ENCODE data around the gene ABTB2.

The ABTB2 gene

GRCh38 chr11:34161361-34161760 is 196.4 kb downstream of the ABTB2 start:
- Histone ChIP-seq H3K27ac (no peak overlapping the region), H3K27me3 (replicated peaks) (no peaks in the 10 kb centered on the region), H3K4me3 (ENCODE audit: low read depth, low read length) (no peak overlapping the region), H3K36me3 (replicated peaks) (peaks cover 7% of the 10 kb centered on the region)
- no peak for TF ChIP-seq CTCF (IDR thresholded peaks at IDR 0.05; ENCODE audit: low read depth, low read length, missing control alignments)
- in situ Hi-C loops (cut with HindIII; ENCODE audit: low pct_ligation_motif_present, low sequenced_read_pairs) = loop anchor here (25.0 kb wide), 1 partner anchor 326 kb away; no protein-coding TSS in a partner anchor
- DNase-seq = no peak

GRCh38 chr11:34160791-34161190 is 197.0 kb downstream of the ABTB2 start:
- H3K27ac ChIP-seq = no peak overlapping the region
- H3K27me3 ChIP-seq (replicated peaks) = no peaks in the 10 kb centered on the region
- no peak for DNase-seq
- in situ Hi-C loops (cut with HindIII; ENCODE audit: low pct_ligation_motif_present, low sequenced_read_pairs) = loop anchor here (25.0 kb wide), 1 partner anchor 327 kb away; no protein-coding TSS in a partner anchor
- no peak for TF ChIP-seq CTCF (IDR thresholded peaks at IDR 0.05; ENCODE audit: low read depth, low read length, missing control alignments)
- H3K36me3 ChIP-seq (replicated peaks) = peaks cover 7% of the 10 kb centered on the region
- no peak overlapping the region for H3K4me3 ChIP-seq (ENCODE audit: low read depth, low read length)

GRCh38 chr11:34160049-34160721 is 197.6 kb downstream of the ABTB2 start:
- DNase-seq = no peak
- Histone ChIP-seq H3K36me3 (replicated peaks) (peaks cover 10% of the 10 kb centered on the region), H3K27ac (no peak overlapping the region), H3K27me3 (replicated peaks) (no peaks in the 10 kb centered on the region), H3K4me3 (ENCODE audit: low read depth, low read length) (no peak overlapping the region)
- in situ Hi-C loops (cut with HindIII; ENCODE audit: low pct_ligation_motif_present, low sequenced_read_pairs) = loop anchor here (25.0 kb wide), 1 partner anchor 327 kb away; no protein-coding TSS in a partner anchor
- TF ChIP-seq CTCF (IDR thresholded peaks at IDR 0.05; ENCODE audit: low read depth, low read length, missing control alignments) = no peak

- DNase-seq = no peak
- H3K4me3 ChIP-seq (ENCODE audit: low read depth, low read length) = no peak overlapping the region
- H3K36me3 ChIP-seq (replicated peaks) = peaks cover 13% of the 10 kb centered on the region
- no peak overlapping the region for H3K27ac ChIP-seq
- in situ Hi-C loops (cut with HindIII; ENCODE audit: low pct_ligation_motif_present, low sequenced_read_pairs) = loop anchor here (25.0 kb wide), 1 partner anchor 329 kb away; no protein-coding TSS in a partner anchor
- no peaks in the 10 kb centered on the region for H3K27me3 ChIP-seq (replicated peaks)
- no peak for TF ChIP-seq CTCF (IDR thresholded peaks at IDR 0.05; ENCODE audit: low read depth, low read length, missing control alignments)
Observed at GRCh38 chr11:34158661-34159060, 199.1 kb downstream of the ABTB2 start.

GRCh38 chr11:34157163-34157562 is 200.6 kb downstream of the ABTB2 start:
- H3K27ac ChIP-seq = no peak overlapping the region
- in situ Hi-C loops (cut with HindIII; ENCODE audit: low pct_ligation_motif_present, low sequenced_read_pairs) = loop anchor here (25.0 kb wide), 1 partner anchor 330 kb away; no protein-coding TSS in a partner anchor

More at GRCh38 chr11:34157163-34157562, 200.6 kb downstream of the ABTB2 start:
- TF ChIP-seq CTCF (IDR thresholded peaks at IDR 0.05; ENCODE audit: low read depth, low read length, missing control alignments) = no peak
- no peak for DNase-seq
- Histone ChIP-seq H3K36me3 (replicated peaks) (peaks cover 12% of the 10 kb centered on the region), H3K27me3 (replicated peaks) (no peaks in the 10 kb centered on the region), H3K4me3 (ENCODE audit: low read depth, low read length) (no peak overlapping the region)

All from brain microvascular endothelial cell (primary cell).